GM19397 (cell line): ENCODE results near the gene SH3BGR.

Source experiments
- ATAC-seq: cut with Tn5 transposase; IDR thresholded peaks from one replicate; pipeline ENCODE4 v1.9.1; 2021; ENCODE audit warnings: mild to moderate bottlenecking, moderate library complexity; ENCODE audit not compliant: unreplicated experiment

Gene SH3BGR

GRCh38 chr21:39511102-39511501 is 59.3 kb downstream of the SH3BGR start:
- ATAC-seq = no peak

- no peak for ATAC-seq
These were observed 62.0 kb downstream of the SH3BGR start for GRCh38 chr21:39513735-39514134.

DNA sequence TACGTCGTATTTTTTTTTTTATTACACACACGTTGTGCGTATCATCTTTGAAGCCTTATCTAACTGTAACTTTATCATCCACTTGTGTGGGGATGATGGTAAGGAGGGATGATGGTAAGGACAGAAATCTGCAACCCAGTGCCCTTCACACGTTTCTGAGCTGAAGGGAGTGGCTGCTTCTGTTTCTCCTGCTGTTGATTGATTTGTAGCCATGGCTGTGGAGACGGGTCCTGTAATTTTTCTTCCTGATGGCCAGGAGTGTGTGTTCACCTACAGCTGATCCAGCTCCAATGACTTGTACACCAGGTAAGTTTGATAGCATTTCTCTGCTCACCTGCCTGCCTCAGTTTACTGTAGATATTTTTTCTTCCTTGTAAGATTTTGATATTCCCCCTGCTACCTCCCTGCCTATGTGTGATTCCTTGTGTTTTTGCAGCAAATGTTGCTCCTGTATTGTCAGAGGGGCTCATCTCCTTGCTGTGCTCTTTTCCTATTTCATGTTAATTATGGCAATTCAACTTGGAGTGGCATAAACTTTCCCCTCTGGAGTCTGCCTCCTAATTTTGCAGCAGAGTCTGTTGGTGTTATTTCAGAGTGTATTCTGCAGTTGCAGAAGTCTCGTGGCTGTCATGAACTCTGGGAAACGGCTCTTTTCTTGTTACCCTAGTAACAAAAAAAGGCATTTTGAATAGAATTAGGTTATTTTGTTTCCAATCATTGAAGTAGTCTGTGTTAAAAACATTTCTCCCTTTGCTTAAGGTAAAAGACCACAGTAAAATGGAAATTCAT is 64.1 kb downstream of the SH3BGR start:
- no peak for ATAC-seq

DNA sequence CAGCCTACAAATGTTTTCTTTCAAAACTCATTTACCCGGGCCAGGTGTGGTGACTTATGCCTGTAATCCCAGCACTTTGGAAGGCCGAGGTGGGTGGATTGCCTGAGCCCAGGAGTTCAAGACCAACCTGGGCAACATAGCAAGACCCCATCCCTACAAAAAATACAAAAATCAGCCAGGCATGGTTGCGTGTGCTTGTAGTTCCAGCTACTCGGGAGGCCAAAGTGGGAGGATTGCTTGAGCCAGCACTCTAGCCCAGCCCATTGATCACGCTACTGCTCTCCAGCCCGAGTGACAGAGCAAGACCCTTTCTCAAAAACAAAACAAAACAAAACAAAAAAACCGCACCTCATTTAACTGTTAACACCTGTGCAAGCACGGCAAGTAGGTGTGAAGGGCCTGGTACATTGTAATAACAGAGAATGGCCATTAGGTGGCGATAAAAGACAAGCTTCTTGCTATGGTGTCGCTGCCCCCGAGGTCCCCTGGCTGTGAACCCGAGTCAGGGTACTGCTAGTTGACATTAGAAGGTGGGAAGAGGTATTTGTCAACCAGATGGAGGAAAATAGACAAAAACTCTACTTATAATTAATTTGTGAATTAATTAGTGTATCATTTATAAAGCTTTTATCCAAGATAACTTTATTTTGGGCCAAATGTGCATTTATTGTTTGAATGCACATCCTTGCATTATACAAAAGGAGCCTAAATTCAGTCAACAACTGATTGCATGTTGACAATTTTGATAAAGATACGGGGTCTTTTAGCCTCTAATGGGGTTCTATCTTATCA is 66.5 kb downstream of the SH3BGR start:
- ATAC-seq = peak; percentile 73

DNA sequence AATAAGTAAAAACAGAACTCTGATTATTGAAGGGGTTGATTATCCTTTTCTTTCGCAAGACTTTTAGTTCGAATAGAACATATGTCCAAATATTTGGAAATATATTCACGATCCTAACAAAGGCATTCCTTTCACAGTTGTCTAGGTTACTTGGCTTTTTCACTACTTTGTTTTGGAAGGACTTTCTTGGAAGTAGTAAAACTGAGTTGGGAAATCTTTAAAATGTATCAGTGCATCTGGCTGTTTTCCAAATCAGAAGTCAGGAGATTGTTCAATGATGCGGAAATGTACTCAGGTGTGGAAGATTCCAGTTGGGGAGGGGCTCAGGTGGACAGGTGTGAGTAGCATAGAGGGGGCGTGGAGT is 67.1 kb downstream of the SH3BGR start:
- no peak for ATAC-seq

DNA sequence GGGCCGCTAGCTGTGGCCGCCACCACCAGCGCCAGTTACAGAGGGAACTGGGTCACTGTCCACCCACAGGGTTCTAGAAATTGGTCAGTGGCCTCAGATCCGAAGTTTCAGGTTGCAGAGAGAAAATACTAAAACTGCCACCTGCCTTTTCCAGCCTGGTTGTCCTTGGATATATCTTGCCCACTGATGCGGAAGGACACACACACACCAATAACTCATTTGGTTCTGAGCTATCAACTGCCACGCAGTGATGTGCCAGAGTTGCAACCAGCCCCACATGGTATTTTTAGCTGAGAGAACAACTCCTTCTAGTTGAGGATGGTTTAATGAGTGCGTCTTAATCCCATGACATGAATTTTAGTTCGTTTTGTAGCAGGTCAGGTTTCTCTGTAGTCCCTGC is 68.1 kb downstream of the SH3BGR start:
- no peak for ATAC-seq

DNA sequence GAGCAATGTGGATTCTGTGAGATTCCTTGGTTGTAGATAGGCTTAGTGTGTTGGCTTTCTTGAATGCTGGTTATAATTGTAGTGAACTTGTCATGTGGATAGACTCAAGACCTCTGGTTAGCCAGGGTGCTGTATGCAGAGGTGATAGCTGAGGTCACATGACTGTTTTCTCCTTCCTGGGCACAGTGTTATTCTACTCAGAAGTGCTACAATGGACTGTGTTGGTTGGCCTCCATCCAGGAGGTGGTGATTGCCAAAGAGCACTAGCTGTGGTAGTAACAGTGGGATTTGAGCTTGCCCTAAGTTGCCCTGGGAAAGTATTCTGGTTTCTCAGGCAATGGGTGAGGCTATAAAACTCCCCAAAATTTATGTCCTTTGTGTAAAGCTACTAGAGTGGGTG is 71.6 kb downstream of the SH3BGR start:
- ATAC-seq = no peak

DNA sequence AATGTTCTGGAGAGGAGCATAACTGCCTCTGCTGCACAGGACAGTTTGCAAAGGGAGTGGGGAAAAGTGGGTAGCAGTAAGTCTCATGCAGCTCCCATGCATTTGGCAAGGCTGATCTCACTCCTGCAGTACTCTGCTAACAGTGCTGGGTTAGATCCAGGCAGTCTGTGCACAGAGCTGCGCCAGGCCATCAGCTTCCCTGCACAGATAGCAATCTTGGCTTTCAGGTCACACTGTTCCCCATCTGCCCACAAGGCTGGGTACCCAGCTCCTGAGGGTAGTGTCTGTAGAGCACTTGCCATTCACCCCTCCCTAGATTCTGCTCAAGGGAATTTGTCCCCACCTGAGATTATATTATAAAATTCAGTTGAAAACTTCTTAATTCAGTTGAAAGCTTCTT is 72.1 kb downstream of the SH3BGR start:
- no peak for ATAC-seq

- no peak for ATAC-seq
These were observed 73.4 kb downstream of the SH3BGR start for GRCh38 chr21:39525129-39525528.

DNA sequence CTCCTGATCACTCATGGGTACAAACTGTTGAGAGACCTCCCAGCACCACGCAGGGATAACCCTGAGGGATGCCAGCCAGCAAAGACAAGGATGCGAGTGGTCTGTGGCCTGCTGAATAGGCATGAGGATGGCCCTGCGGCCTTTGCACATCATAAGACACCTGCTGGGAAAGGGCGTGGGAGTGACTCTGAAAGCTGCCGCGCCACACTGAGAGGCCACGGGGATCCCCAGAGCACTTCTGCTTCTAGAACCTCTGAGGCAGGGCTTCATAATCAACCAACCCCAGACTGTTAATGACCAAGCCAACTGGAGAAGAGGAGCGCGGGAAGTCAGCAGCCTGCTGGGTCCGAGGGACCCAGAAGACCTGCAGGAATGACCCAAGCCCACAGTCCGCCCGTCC is 73.8 kb downstream of the SH3BGR start:
- ATAC-seq = no peak

GRCh38 chr21:39527067-39527595 is 75.4 kb downstream of the SH3BGR start:
- no peak for ATAC-seq

DNA sequence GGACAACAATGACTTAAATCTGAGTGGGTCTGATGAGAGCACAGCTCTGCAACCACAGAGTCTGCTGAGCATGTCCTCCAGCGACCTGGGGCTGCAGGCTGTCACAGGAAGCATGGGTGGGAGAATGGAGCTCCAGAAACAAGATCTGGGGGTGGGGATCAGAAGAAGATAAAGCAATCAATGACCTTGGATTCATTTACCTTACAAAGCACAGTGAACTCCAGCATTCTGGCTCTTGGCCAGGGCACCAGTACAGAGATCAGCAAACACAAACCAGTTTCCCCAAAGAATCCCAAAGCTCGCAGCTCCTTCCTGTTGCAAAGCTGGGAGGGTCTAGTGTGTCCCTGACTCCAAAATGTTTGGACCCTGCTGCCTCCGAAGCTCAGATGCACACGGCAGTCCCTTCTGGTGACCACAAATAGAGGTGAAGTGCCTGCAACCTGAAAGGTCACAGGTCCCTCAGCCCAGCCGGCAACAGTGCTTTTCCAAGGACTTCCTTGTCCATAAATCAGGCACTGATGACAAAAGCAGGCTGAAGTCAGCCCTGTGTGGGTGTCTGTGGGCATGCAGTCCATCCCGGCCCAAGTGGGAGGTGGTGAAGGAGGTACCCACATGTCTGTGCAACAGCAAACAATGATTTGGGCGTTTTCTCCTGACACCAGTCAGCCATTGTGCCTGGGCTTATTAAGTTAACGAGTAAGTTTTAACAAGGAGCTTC is 76.1 kb downstream of the SH3BGR start:
- ATAC-seq = no peak

- ATAC-seq = no peak
These were observed 77.3 kb downstream of the SH3BGR start for GRCh38 chr21:39529026-39529425.

DNA sequence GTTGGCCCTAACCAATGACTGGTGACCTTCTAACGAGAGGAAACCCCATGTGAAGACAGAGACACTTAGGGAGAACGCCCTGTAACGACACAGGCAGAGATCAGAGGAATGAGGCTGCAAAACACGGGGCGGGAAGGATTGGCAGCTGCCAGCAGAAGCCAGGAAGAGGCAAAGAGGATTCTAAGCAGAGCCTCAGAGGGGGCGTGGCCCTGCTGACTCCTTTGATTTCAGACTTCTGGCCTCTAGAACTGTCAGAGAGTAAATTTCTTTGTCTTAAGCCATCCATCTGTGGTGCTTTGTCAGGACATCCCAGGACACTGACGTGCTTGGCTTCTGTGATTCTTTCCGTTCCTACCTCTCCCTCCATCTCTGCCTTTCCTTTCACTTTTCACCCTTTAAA is 79.3 kb downstream of the SH3BGR start:
- ATAC-seq = no peak

DNA sequence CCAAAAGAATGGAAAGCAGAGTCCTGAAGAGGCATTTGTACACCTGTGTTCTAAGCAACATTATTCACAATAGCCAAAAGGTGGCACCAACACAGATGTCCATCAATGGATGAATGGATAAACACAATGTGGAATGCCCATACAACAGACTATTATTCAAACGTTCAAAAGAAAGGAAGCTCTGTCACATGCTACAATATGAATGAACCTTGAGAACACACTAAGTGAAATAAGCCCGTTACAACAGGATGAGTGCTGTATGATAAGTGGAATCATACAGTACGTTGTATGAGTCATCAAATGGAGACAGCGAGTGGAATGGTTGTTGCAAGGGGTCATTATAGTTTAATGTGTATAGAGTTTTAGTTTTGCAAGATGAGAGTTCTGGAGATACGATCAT is 80.1 kb downstream of the SH3BGR start:
- ATAC-seq = no peak

DNA sequence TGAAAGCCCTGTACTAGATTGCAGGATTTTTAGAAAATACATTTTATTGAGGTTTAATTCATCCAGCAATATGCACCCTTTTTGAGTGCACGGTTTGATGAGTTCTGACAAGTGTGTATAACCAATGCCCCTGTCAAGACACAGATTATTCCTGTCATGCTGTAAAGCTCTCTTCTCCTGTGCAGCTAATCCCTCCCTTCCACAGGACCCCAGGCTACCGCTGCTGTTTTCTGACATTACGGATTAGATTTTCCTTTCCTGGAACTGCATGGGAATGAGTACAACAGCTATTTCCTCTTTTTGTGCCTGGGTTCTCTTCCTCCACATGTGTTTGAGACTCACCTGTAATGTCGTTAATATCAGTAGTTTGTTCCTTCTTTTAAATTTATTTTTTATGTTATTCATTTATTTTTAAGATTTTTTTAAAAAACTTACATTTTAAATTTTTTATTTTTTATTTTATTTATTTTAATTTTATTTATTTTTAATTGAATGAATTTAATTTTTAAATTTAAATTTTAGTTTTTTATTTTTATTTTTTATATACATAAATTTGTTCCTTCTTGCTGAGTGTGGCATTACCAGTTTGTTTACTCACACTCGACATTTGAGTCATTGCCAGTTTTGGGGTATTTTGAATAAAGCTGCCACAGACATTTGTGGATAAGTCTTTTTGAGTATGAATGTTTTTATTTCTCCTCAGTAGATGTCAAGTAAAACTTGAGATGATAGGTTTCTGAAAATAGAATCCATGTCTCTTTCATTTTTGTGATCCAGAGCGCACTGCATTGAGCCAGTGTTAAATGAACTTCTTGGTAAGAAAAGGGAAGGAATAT is 82.0 kb downstream of the SH3BGR start:
- no peak for ATAC-seq

DNA sequence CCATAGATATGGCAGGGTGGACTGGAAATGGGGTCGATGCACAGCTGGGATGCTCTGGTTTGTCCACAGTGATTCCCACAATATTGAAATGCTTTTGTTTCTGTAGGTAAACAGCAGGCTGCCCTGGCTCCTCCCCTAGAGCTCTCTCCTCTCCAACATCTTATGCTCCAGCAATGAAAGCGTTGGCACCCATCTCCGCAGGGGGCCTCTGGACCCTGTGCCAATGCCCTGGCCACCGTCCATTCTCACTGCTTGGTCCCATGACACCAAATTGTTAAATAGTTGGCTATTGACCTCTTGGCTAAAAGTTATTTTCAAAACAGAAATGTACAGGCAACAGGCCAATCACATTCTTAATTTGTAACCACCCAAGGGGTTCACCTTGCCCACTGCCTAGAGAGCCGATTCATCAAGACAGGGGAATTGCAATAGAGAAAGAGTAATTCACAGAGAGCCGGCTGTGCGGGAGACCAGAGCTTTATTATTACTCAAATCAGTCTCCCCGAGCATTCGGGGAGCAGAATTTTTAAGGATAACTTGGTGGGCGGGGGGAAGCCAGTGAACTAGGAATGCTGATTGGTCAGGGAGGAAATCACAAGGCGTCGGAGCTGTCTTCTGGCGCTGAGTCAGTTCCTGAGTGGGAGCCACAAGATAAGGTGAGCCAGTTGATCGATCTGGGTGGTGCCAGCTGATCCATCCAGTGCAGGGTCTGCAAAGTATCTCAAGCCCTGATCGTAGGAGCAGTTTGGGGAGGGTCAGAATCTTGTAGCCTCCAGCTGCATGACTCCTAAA is 84.1 kb downstream of the SH3BGR start:
- no peak for ATAC-seq

DNA sequence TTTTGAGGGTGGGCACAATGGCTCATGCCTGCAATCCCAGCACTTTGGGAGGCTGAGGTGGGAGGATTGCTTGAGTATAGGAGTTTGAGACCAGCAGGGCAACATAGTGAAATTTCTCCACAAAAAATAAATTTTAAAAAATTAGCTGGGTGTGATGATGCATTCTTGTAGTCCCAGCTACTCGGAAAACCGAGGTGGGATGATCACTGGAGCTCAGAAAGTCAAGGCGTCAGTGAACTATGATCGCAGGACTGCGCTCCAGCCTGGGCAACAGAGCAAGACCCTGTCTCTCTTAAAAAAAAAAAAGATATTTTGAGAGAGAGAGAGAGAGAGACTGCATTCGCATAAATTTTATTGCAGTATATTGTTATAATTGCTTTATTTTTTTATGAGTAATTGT is 85.1 kb downstream of the SH3BGR start:
- no peak for ATAC-seq

- ATAC-seq = no peak
These were observed 85.8 kb downstream of the SH3BGR start for GRCh38 chr21:39537571-39537970.
